ENCODE results near the gene DCDC2B. TPM values are rescaled to one million over a fixed set of nuclear protein-coding genes. Genes with fewer than 3 reads are reported as not detected.

Gene DCDC2B
- total and polyA plus RNA-seq, 2 of the 13 experiments (the other 11 are each of a cell fraction or from before 2014, with no cell fraction given) = not detected

- 0 out of 2 replicates have a peak, but pooled peaks have one; percentile 43 for TF ChIP-seq ZNF138 (CRISPR knock-in tag; IDR thresholded peaks at IDR 0.05; ENCODE audit: low read depth)
- TF ChIP-seq MAFF (IDR thresholded peaks at IDR 0.05; ENCODE audit: low read depth, low read length) = no peak
- no peak for TF ChIP-seq ZNF746 (CRISPR knock-in tag; IDR thresholded peaks at IDR 0.05)
- no peak for TF ChIP-seq ZNF768 (CRISPR knock-in tag; IDR thresholded peaks at IDR 0.05)
- TF ChIP-seq ZNF563 (CRISPR knock-in tag; IDR thresholded peaks at IDR 0.05) = 0 out of 2 replicates have a peak, but pooled peaks have one; percentile 2
- TF ChIP-seq SAP130 (CRISPR knock-in tag; IDR thresholded peaks at IDR 0.05; ENCODE audit: low read depth) = peak; percentile 89
- TF ChIP-seq MLLT10 (CRISPR knock-in tag; IDR thresholded peaks at IDR 0.05) = no peak
- TF ChIP-seq ZNF260 (CRISPR knock-in tag; IDR thresholded peaks at IDR 0.05; ENCODE audit: borderline replicate concordance, low read depth) = no peak
- TF ChIP-seq POLR2AphosphoS5 (IDR thresholded peaks at IDR 0.05; ENCODE audit: low read depth, low read length) = peak; percentile 77
- TF ChIP-seq, protein P1, sequence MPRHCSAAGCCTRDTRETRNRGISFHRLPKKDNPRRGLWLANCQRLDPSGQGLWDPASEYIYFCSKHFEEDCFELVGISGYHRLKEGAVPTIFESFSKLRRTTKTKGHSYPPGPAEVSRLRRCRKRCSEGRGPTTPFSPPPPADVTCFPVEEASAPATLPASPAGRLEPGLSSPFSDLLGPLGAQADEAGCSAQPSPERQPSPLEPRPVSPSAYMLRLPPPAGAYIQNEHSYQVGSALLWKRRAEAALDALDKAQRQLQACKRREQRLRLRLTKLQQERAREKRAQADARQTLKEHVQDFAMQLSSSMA (CRISPR knock-in tag; IDR thresholded peaks at IDR 0.05) = no peak
- TF ChIP-seq HMG20B (CRISPR knock-in tag; conservative IDR thresholded peaks at IDR 0.05) = no peak
- TF ChIP-seq CENPT (CRISPR knock-in tag; IDR thresholded peaks at IDR 0.05; ENCODE audit: low read depth) = no peak; the same call in 1 of the 2 replicates
- TF ChIP-seq, protein P2, sequence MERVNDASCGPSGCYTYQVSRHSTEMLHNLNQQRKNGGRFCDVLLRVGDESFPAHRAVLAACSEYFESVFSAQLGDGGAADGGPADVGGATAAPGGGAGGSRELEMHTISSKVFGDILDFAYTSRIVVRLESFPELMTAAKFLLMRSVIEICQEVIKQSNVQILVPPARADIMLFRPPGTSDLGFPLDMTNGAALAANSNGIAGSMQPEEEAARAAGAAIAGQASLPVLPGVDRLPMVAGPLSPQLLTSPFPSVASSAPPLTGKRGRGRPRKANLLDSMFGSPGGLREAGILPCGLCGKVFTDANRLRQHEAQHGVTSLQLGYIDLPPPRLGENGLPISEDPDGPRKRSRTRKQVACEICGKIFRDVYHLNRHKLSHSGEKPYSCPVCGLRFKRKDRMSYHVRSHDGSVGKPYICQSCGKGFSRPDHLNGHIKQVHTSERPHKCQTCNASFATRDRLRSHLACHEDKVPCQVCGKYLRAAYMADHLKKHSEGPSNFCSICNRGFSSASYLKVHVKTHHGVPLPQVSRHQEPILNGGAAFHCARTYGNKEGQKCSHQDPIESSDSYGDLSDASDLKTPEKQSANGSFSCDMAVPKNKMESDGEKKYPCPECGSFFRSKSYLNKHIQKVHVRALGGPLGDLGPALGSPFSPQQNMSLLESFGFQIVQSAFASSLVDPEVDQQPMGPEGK (CRISPR knock-in tag; IDR thresholded peaks at IDR 0.05) = peak; percentile 94
- no peak for TF ChIP-seq ZNF432 (CRISPR knock-in tag; IDR thresholded peaks at IDR 0.05; ENCODE audit: borderline replicate concordance)
- no peak for TF ChIP-seq CENPX (CRISPR knock-in tag; IDR thresholded peaks at IDR 0.05)
- no peak for TF ChIP-seq FOXK2 (IDR thresholded peaks at IDR 0.05)
- TF ChIP-seq, protein P3, sequence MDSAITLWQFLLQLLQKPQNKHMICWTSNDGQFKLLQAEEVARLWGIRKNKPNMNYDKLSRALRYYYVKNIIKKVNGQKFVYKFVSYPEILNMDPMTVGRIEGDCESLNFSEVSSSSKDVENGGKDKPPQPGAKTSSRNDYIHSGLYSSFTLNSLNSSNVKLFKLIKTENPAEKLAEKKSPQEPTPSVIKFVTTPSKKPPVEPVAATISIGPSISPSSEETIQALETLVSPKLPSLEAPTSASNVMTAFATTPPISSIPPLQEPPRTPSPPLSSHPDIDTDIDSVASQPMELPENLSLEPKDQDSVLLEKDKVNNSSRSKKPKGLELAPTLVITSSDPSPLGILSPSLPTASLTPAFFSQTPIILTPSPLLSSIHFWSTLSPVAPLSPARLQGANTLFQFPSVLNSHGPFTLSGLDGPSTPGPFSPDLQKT (CRISPR knock-in tag; IDR thresholded peaks at IDR 0.05; ENCODE audit: borderline replicate concordance) = no peak
- TF ChIP-seq ZNF513 (CRISPR knock-in tag; conservative IDR thresholded peaks at IDR 0.05) = no peak
- no peak for TF ChIP-seq ZNF34 (CRISPR knock-in tag; IDR thresholded peaks at IDR 0.05; ENCODE audit: borderline replicate concordance)
- TF ChIP-seq SKI (IDR thresholded peaks at IDR 0.05; ENCODE audit: partially characterized antibody) = no peak
- TF ChIP-seq ERF (CRISPR knock-in tag; IDR thresholded peaks at IDR 0.05) = 0 out of 2 replicates have a peak, but pooled peaks have one; percentile 42
- TF ChIP-seq ZNF678 (CRISPR knock-in tag; IDR thresholded peaks at IDR 0.05) = no peak
- peak; percentile 30; the same call in 1 of the 2 replicates for TF ChIP-seq HCFC1 (IDR thresholded peaks at IDR 0.05; ENCODE audit: low read depth, low read length)
- no peak for TF ChIP-seq KDM5B (CRISPR knock-in tag; IDR thresholded peaks at IDR 0.05; ENCODE audit: borderline replicate concordance)
- no peak for TF ChIP-seq RFX5 (IDR thresholded peaks at IDR 0.05; ENCODE audit: low read depth, low read length)
- TF ChIP-seq ZNF207 (IDR thresholded peaks at IDR 0.05; ENCODE audit: borderline replicate concordance) = no peak
Measured at GRCh38 chr1:32205401-32206370, 3.2 kb upstream of the DCDC2B start, which contains the start of gene IQCC (continued).
